GM12878 (cell line): Measurements from ENCODE around the gene SNHG17. TPM values are rescaled to one million over a fixed set of nuclear protein-coding genes. Genes with fewer than 3 reads are reported as not detected.

Source experiments
- BRCA1 ChIP-seq: IDR thresholded peaks from 2 replicates; pipeline ENCODE4 v1.6.1; 2011; ENCODE audit warnings: low read depth, low read length, improper control_type of control experiment
- CBX3 ChIP-seq: fragments of 200-600 bp; sonication (generic); IDR thresholded peaks from 2 replicates; pipeline ENCODE4 v1.6.1; 2016; ENCODE audit warnings: low read depth, borderline replicate concordance
- CHD4 ChIP-seq: fragments of 200-600 bp; sonication (generic); IDR thresholded peaks from 2 replicates; pipeline ENCODE4 v1.6.1; 2016; ENCODE audit warnings: mild to moderate bottlenecking
- CUX1 ChIP-seq: IDR thresholded peaks from 2 replicates; pipeline ENCODE4 v1.6.1; 2012; ENCODE audit warnings: improper control_type of control experiment, low read depth, low read length; ENCODE audit not compliant: insufficient replicate concordance
- DPF2 ChIP-seq: fragments of 450-650 bp; IDR thresholded peaks from 2 replicates; pipeline ENCODE4 v1.6.1; 2017; ENCODE audit warnings: mild to moderate bottlenecking
- E2F8 ChIP-seq: fragments of 450-650 bp; IDR thresholded peaks from 2 replicates; pipeline ENCODE4 v1.6.1; 2018; ENCODE audit warnings: mild to moderate bottlenecking, low read depth, moderate library complexity; ENCODE audit not compliant: partially characterized antibody
- E4F1 ChIP-seq: fragments of 450-650 bp; IDR thresholded peaks from 2 replicates; pipeline ENCODE4 v1.6.1; 2018; ENCODE audit warnings: borderline replicate concordance, mild to moderate bottlenecking; ENCODE audit not compliant: partially characterized antibody
- HCFC1 ChIP-seq: fragments of 150-350 bp; IDR thresholded peaks from 2 replicates; pipeline ENCODE4 v1.6.1; 2014; ENCODE audit warnings: low read length
- HDGF ChIP-seq: fragments of 450-650 bp; IDR thresholded peaks from 2 replicates; pipeline ENCODE4 v1.6.1; 2016; ENCODE audit warnings: antibody characterized with exemption
- MLLT1 ChIP-seq: fragments of 450-650 bp; IDR thresholded peaks from 2 replicates; pipeline ENCODE4 v1.6.1; 2016; ENCODE audit warnings: mild to moderate bottlenecking
- MTA3 ChIP-seq: IDR thresholded peaks from 2 replicates; pipeline ENCODE4 v1.6.1; 2012; ENCODE audit warnings: low read length, inconsistent platforms, borderline replicate concordance
- NBN ChIP-seq: fragments of 450-650 bp; IDR thresholded peaks from 2 replicates; pipeline ENCODE4 v1.6.1; 2016
- SRF ChIP-seq, 2 experiments: IDR thresholded peaks; 2 replicates each; pipeline ENCODE4 v1.6.1; 2011; ENCODE audit warnings: low read depth in 2 of 2, low read length in 2 of 2, mild to moderate bottlenecking in 1 of 2, moderate library complexity in 1 of 2
- ZBTB33 ChIP-seq: fragments of 450-650 bp; IDR thresholded peaks from 2 replicates; pipeline ENCODE4 v1.6.1; 2017; ENCODE audit warnings: mild to moderate bottlenecking
- ZNF207 ChIP-seq: fragments of 450-650 bp; IDR thresholded peaks from 2 replicates; pipeline ENCODE4 v1.6.1; 2014; ENCODE audit warnings: antibody characterized with exemption, mild to moderate bottlenecking, borderline replicate concordance
- polyA plus RNA-seq, 11 experiments: library from polyadenylated mRNA; depleted of rRNA in 4 of 11; unstranded in 6 of 11; stranded (reverse) in 5 of 11; fragments of >200 nt; fragmentation: Nextera tagmentation in 4 of 11; fragmentation: Illumina TruSeq in 1 of 11; extraction: Ambion mirVana in 4 of 11; extraction: Trizol in 1 of 11; gene quantifications; 1 replicate in 1 of 11; 2 replicates in 10 of 11; pipeline versions ENCODE4 v1.2.1 to v1.2.3, GENCODE V29; 2011 to 2016; ENCODE audit warnings: inconsistent platforms in 2 of 11, missing spikeins in 2 of 11, low read depth in 1 of 11
- total RNA-seq, 4 experiments: library from RNA; depleted of rRNA in 3 of 4; stranded (reverse); fragments of >200 nt in 3 of 4; fragmentation: Illumina TruSeq in 1 of 4; extraction: Trizol in 1 of 4; gene quantifications; 2 replicates each; pipeline versions ENCODE4 v1.2.1 to v1.2.3, GENCODE V29; 2013 to 2021

SNHG17 gene
- total and polyA plus RNA-seq, 10 of the 15 experiments (the other 5 are each of a cell fraction or from before 2014, with no cell fraction given): 20.8 to 63.0 (median 33.9) TPM

GRCh38 chr20:38446441-38447209 is 11.5 kb upstream of the SNHG17 start (continued):
- TF ChIP-seq CUX1 (peak; percentile 23), MTA3 (no peak), HCFC1 (peak; percentile 82), CBX3 (no peak), DPF2 (peak; percentile 85; the same call in 1 of the 2 replicates), SRF (IDR thresholded peaks at IDR 0.05; ENCODE audit: low read depth in 2 of 2, low read length in 2 of 2) (0 out of 4 replicates have a peak, but pooled peaks of 1 of the 2 experiments have one; percentile 40), E4F1 (peak; percentile 52), NBN (peak; percentile 87; the same call in 1 of the 2 replicates), HDGF (no peak), MLLT1 (peak; percentile 77), E2F8 (peak; percentile 53), BRCA1 (no peak), CHD4 (no peak), ZNF207 (peak; percentile 97), ZBTB33 (peak; percentile 17; the same call in 1 of the 2 replicates)
